Loucy (cell line): Measurements from ENCODE around the gene NDUFS6.

Experiments used
- CTCF ChIP-seq: fragments of 200-600 bp; sonication (generic); conservative IDR thresholded peaks from 2 replicates; pipeline ENCODE4 v1.5.1; 2014; ENCODE audit warnings: mild to moderate bottlenecking, antibody characterized with exemption, low read length
- EZH2phosphoT487 ChIP-seq: fragments of 200-600 bp; IDR thresholded peaks from 2 replicates; pipeline ENCODE4 v1.6.1; 2018; ENCODE audit warnings: antibody characterized with exemption, mild to moderate bottlenecking, moderate library complexity, borderline replicate concordance

- TF ChIP-seq CTCF (no peak), EZH2phosphoT487 (no peak)
Observed at GRCh38 chr5:1801967-1802295, 724 bp downstream of the NDUFS6 start.
